BLaER1 (cell line): ENCODE measurements around the gene PHYHD1.
A peak's percentile ranks its signal among the peaks of the same experiment; 100 is the strongest.

Source experiments
- H3K27ac ChIP-seq: shearing (Covaris generic); formaldehyde crosslinking; 2 replicates; pipeline ENCODE4 v1.8.1; 2022
- H3K27me3 ChIP-seq: shearing (Covaris generic); formaldehyde crosslinking; 2 replicates; pipeline ENCODE4 v1.8.1; 2022
- H3K36me3 ChIP-seq: shearing (Covaris generic); formaldehyde crosslinking; 2 replicates; pipeline ENCODE4 v1.8.1; 2022
- H3K4me1 ChIP-seq: shearing (Covaris generic); formaldehyde crosslinking; 2 replicates; pipeline ENCODE4 v1.8.1; 2022
- H3K4me2 ChIP-seq: shearing (Covaris generic); formaldehyde crosslinking; 2 replicates; pipeline ENCODE4 v1.8.1; 2022
- H3K4me3 ChIP-seq: shearing (Covaris generic); formaldehyde crosslinking; 2 replicates; pipeline ENCODE4 v1.8.1; 2022
- H3K9ac ChIP-seq: shearing (Covaris generic); formaldehyde crosslinking; 2 replicates; pipeline ENCODE4 v1.8.1; 2022
- H3K9me3 ChIP-seq: shearing (Covaris generic); formaldehyde crosslinking; 2 replicates; pipeline ENCODE4 v1.8.1; 2022
- H4K20me1 ChIP-seq: shearing (Covaris generic); formaldehyde crosslinking; 2 replicates; pipeline ENCODE4 v1.8.1; 2022
- Cebpa-rat ChIP-seq: shearing (Covaris generic); IDR thresholded peaks from 2 replicates; pipeline ENCODE4 v1.8.1; 2022

PHYHD1 gene

GRCh38 chr9:128920381-128921058 lies at the start of gene PHYHD1:
TSS of gene PHYHD1 (plus strand) at chr9:128920982. CDS start at chr9:128922324, 1,342 bp downstream.
- Histone ChIP-seq H3K27ac (peak within 1 kb of the TSS; percentile 98), H3K36me3 (peaks cover 27% of the 10 kb centered on the region), H3K4me3 (peak within 1 kb of the TSS; percentile 71), H3K27me3 (no peaks in the 10 kb centered on the region), H3K9me3 (no peaks in the 10 kb centered on the region), H3K4me2 (peak within 1 kb of the TSS; percentile 97), H4K20me1 (no peaks in the 10 kb centered on the region), H3K4me1 (peaks cover 59% of the 10 kb centered on the region), H3K9ac (peak within 1 kb of the TSS; percentile 96)
- TF ChIP-seq Cebpa-rat, result peak; percentile 82

GRCh38 chr9:128877852-128878251 lies 42.9 kb upstream of the PHYHD1 start:
- TF ChIP-seq Cebpa-rat, result no peak
- no peak overlapping the region for H3K9ac ChIP-seq
- peaks cover 8% of the 10 kb centered on the region for H4K20me1 ChIP-seq
- peaks cover 35% of the 10 kb centered on the region for H3K4me1 ChIP-seq
- H3K4me2 ChIP-seq, result peak overlapping the region; percentile 55
- no peaks in the 10 kb centered on the region for H3K27me3 ChIP-seq
- H3K4me3 ChIP-seq, result no peak overlapping the region
- no peaks in the 10 kb centered on the region for H3K9me3 ChIP-seq
- H3K27ac ChIP-seq, result no peak overlapping the region
- H3K36me3 ChIP-seq, result no peaks in the 10 kb centered on the region; the same call in 1 of the 2 replicates

GRCh38 chr9:128881884-128882676 lies 38.7 kb upstream of the PHYHD1 start, which contains the start of the genes KYAT1 and LRRC8A:
TSS of gene KYAT1 (minus strand) at chr9:128881950. CDS start at chr9:128845405, 36,545 bp downstream.
TSS of gene LRRC8A (plus strand) at chr9:128882133. CDS start at chr9:128907165, 25,032 bp downstream.
- no peak for TF ChIP-seq Cebpa-rat
- Histone ChIP-seq H4K20me1 (peaks cover 46% of the 10 kb centered on the region), H3K27ac (peak within 1 kb of the TSS; percentile 97), H3K27me3 (no peaks in the 10 kb centered on the region), H3K4me3 (peak within 1 kb of the TSS; percentile 91), H3K9ac (peak within 1 kb of the TSS; percentile 99), H3K9me3 (no peaks in the 10 kb centered on the region), H3K36me3 (peaks cover 33% of the 10 kb centered on the region), H3K4me1 (peaks cover 54% of the 10 kb centered on the region), H3K4me2 (peak within 1 kb of the TSS; percentile 86)

GRCh38 chr9:128882677-128883603 lies 37.8 kb upstream of the PHYHD1 start:
- Histone ChIP-seq H3K4me2 (peak overlapping the region; percentile 86), H3K4me1 (peaks cover 48% of the 10 kb centered on the region), H3K9me3 (no peaks in the 10 kb centered on the region), H3K36me3 (peaks cover 41% of the 10 kb centered on the region), H4K20me1 (peaks cover 54% of the 10 kb centered on the region), H3K27me3 (no peaks in the 10 kb centered on the region), H3K27ac (peak overlapping the region; percentile 97), H3K9ac (peak overlapping the region; percentile 99), H3K4me3 (peak overlapping the region; percentile 91)
- no peak for TF ChIP-seq Cebpa-rat

- Histone ChIP-seq H3K4me1 (peaks cover 36% of the 10 kb centered on the region), H3K4me2 (peak overlapping the region; percentile 86), H3K9ac (peak overlapping the region; percentile 99; the same call in 1 of the 2 replicates), H3K27ac (no peak overlapping the region), H3K9me3 (no peaks in the 10 kb centered on the region), H3K36me3 (peaks cover 53% of the 10 kb centered on the region), H4K20me1 (peaks cover 66% of the 10 kb centered on the region), H3K4me3 (no peak overlapping the region), H3K27me3 (no peaks in the 10 kb centered on the region)
- no peak for TF ChIP-seq Cebpa-rat
Measured at GRCh38 chr9:128884164-128884563, 36.6 kb upstream of the PHYHD1 start.

GRCh38 chr9:128885376-128885775 lies 35.4 kb upstream of the PHYHD1 start:
- TF ChIP-seq Cebpa-rat, result no peak
- Histone ChIP-seq H3K9me3 (no peaks in the 10 kb centered on the region), H3K27ac (peak overlapping the region; percentile 0; the same call in 1 of the 2 replicates), H3K4me1 (peaks cover 24% of the 10 kb centered on the region), H3K4me2 (no peak overlapping the region), H3K27me3 (no peaks in the 10 kb centered on the region), H4K20me1 (peaks cover 74% of the 10 kb centered on the region), H3K9ac (no peak overlapping the region), H3K36me3 (peaks cover 66% of the 10 kb centered on the region), H3K4me3 (no peak overlapping the region)

GRCh38 chr9:128885798-128886197 lies 35.0 kb upstream of the PHYHD1 start:
- Histone ChIP-seq H3K4me3 (no peak overlapping the region), H3K4me2 (no peak overlapping the region), H4K20me1 (peaks cover 78% of the 10 kb centered on the region), H3K27me3 (no peaks in the 10 kb centered on the region), H3K9me3 (no peaks in the 10 kb centered on the region), H3K9ac (no peak overlapping the region), H3K4me1 (peaks cover 20% of the 10 kb centered on the region), H3K36me3 (peaks cover 70% of the 10 kb centered on the region), H3K27ac (no peak overlapping the region)
- TF ChIP-seq Cebpa-rat, result no peak

- H4K20me1 ChIP-seq, result peaks cover 83% of the 10 kb centered on the region
- H3K27ac ChIP-seq, result no peak overlapping the region
- H3K36me3 ChIP-seq, result peaks cover 75% of the 10 kb centered on the region
- TF ChIP-seq Cebpa-rat, result no peak
- peaks cover 19% of the 10 kb centered on the region for H3K4me1 ChIP-seq
- no peak overlapping the region for H3K4me2 ChIP-seq
- no peak overlapping the region for H3K4me3 ChIP-seq
- no peaks in the 10 kb centered on the region for H3K27me3 ChIP-seq
- no peak overlapping the region for H3K9ac ChIP-seq
- no peaks in the 10 kb centered on the region for H3K9me3 ChIP-seq
Measured at GRCh38 chr9:128886211-128886891, 34.4 kb upstream of the PHYHD1 start.

GRCh38 chr9:128887049-128887448 lies 33.7 kb upstream of the PHYHD1 start:
- Histone ChIP-seq H3K4me2 (no peak overlapping the region), H3K4me1 (peaks cover 22% of the 10 kb centered on the region), H3K9me3 (no peaks in the 10 kb centered on the region), H3K4me3 (no peak overlapping the region), H3K36me3 (peaks cover 82% of the 10 kb centered on the region), H3K27me3 (no peaks in the 10 kb centered on the region), H4K20me1 (peaks cover 90% of the 10 kb centered on the region), H3K27ac (no peak overlapping the region), H3K9ac (no peak overlapping the region)
- no peak for TF ChIP-seq Cebpa-rat
